Esophagus muscularis mucosa (tissue), 4 donors: ENCODE data around the gene SASH1. TPM values are rescaled to one million over a fixed set of nuclear protein-coding genes. Genes with fewer than 3 reads are reported as not detected.

Experiments
- DNase-seq: peaks from one replicate; pipeline ENCODE4 v3.0.0-alpha.2; 2017; ENCODE audit errors: extremely low spot score
- H3K27ac ChIP-seq, 4 donors: fragments of 200-600 bp; sonication (generic); replicated peaks in 1 of 4; 1 replicate in 3 of 4; 2 replicates in 1 of 4; pipeline ENCODE4 v1.5.1; 2016 to 2019; ENCODE audit warnings: mild to moderate bottlenecking in 1 of 4
- H3K27me3 ChIP-seq, 4 donors: fragments of 200-600 bp; sonication (generic); one replicate each; pipeline versions ENCODE4 v1.5.1 to v1.6.0; 2016 to 2019
- H3K36me3 ChIP-seq, 4 donors: fragments of 200-600 bp; sonication (generic); one replicate each; pipeline ENCODE4 v1.5.1; 2016 to 2019
- H3K4me1 ChIP-seq, 4 donors: fragments of 200-600 bp; sonication (generic); one replicate each; pipeline ENCODE4 v1.5.1; 2016 to 2019
- H3K4me3 ChIP-seq, 4 donors: fragments of 200-600 bp; sonication (generic); 1 replicate in 2 of 4; 2 replicates in 2 of 4; pipeline ENCODE4 v1.5.1; 2016 to 2019; ENCODE audit warnings: mild to moderate bottlenecking in 4 of 4, moderate library complexity in 1 of 4
- H3K9me3 ChIP-seq, 4 donors: fragments of 200-600 bp; sonication (generic); 1 replicate in 3 of 4; 2 replicates in 1 of 4; pipeline ENCODE4 v1.5.1; 2016 to 2019
- CTCF ChIP-seq, 3 experiments: fragments of 200-600 bp in 2 of 3; fragments of 450-650 bp in 1 of 3; sonication (generic) in 2 of 3; IDR thresholded peaks; one replicate each; pipeline ENCODE4 v1.5.1; 2017 to 2019; ENCODE audit warnings: antibody characterized with exemption in 3 of 3, mild to moderate bottlenecking in 2 of 3, moderate library complexity in 1 of 3
- EP300 ChIP-seq: sonication (generic); formaldehyde crosslinking; IDR thresholded peaks from one replicate; pipeline ENCODE4 v1.6.1; 2017; ENCODE audit warnings: antibody characterized with exemption
- POLR2A ChIP-seq: fragments of 450-650 bp; IDR thresholded peaks from one replicate; pipeline ENCODE4 v1.6.1; 2017; ENCODE audit warnings: antibody characterized with exemption, moderate library complexity, mild to moderate bottlenecking, low read depth
- POLR2AphosphoS5 ChIP-seq, 2 donors: sonication (generic); formaldehyde crosslinking; IDR thresholded peaks; one replicate each; pipeline ENCODE4 v1.6.1; 2017; ENCODE audit warnings: antibody characterized with exemption in 2 of 2
- WGBS: methylation state at CpG from one replicate; pipeline ENCODE4 v1.1.5; 2018; 5-methylcytosine and 5-hydroxymethylcytosine counted together
- intact Hi-C: fragments of 100-400 bp; cut with DNase I; formaldehyde crosslinking; loops from one replicate; pipeline ENCODE4 v1.15.1; 2023
- total RNA-seq, 4 donors: library from RNA; depleted of rRNA; stranded (reverse); fragments of >200 nt; gene quantifications; one replicate each; pipeline versions ENCODE4 v1.1.0 to v1.2.1, GENCODE V29; 2016

The SASH1 gene
- total RNA-seq, 4 donors from 2014 or later, result 56.5 to 86.6 (median 70.3) TPM

- no peak for TF ChIP-seq CTCF (IDR thresholded peaks at IDR 0.05)
- no peak for TF ChIP-seq EP300
- Histone ChIP-seq H3K36me3 (no peaks in the 10 kb centered on the region), H3K27ac (no peak overlapping the region), H3K4me3 (no peak overlapping the region), H3K4me1 (peaks cover 14 to 19% (median 15%) of the 10 kb centered on the region in 4 donors), H3K27me3 (no peaks in the 10 kb centered on the region), H3K9me3 (no peaks in the 10 kb centered on the region)
- intact Hi-C loops, result no loop called here
- DNase-seq, result no peak
- WGBS, result 87% methylated on average over 11 of the region's 11 CpGs
Measured at GRCh38 chr6:148325316-148326068, 17.1 kb upstream of the SASH1 start.

- TF ChIP-seq POLR2AphosphoS5 (IDR thresholded peaks at IDR 0.05), result no peak
- no peak for TF ChIP-seq POLR2A
- no peak for TF ChIP-seq EP300
- TF ChIP-seq CTCF (IDR thresholded peaks at IDR 0.05), result no peak
- Histone ChIP-seq H3K27ac (peak overlapping the region in 2 of 4 donors; percentile 21 to 35), H3K36me3 (no peaks in the 10 kb centered on the region), H3K4me1 (peaks cover 16 to 22% (median 19%) of the 10 kb centered on the region in 4 donors), H3K27me3 (no peaks in the 10 kb centered on the region), H3K9me3 (no peaks in the 10 kb centered on the region), H3K4me3 (no peak overlapping the region)
- no peak for DNase-seq
- intact Hi-C loops, result no loop called here
Measured at GRCh38 chr6:148328876-148329555, 13.6 kb upstream of the SASH1 start.

DNA sequence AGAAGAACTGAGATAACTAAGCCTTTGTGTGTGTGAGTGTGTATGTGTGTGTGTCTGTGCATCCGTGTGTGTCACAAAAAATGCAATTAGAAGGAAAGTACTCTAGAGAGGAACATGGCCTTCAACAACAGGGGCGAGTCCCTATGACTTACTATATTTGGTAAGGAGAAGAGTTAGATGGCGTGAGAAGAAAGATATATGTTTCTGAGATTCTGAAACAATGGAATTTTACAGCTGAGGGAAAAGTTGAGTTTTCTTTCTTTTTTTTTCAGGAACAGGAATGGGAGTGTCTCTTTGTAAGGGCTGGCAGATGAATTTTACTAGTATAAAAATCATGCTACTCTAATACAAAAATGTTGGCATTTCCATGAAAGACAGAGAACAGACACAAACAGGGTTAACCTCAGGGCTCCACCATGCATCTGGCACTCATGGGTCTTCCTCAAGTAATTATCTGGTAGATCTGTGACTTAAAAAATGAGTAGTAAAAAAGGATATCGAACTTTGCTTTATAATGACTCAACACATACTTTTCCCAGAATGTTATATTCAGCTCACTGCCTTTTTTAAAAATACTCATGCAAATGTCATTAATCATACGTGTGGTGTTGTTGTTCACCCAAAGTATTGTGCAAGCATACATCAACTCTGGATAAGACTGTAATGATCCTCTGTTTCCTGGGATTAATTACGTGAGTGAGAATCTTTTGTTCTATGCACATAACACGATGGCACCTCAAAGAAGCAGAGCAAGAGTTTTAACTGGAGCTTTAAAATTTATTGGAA is 12.8 kb upstream of the SASH1 start:
- intact Hi-C loops, result no loop called here
- TF ChIP-seq EP300 (no peak), POLR2AphosphoS5 (IDR thresholded peaks at IDR 0.05) (no peak), CTCF (IDR thresholded peaks at IDR 0.05) (no peak), POLR2A (no peak)
- H3K4me1 ChIP-seq, result peaks cover 16 to 22% (median 19%) of the 10 kb centered on the region in 4 donors
- DNase-seq, result no peak
- peak overlapping the region in 3 of 4 donors; percentile 18 to 35 (median 21) for H3K27ac ChIP-seq
- WGBS, result 57% methylated on average over 7 of the region's 7 CpGs
- H3K9me3 ChIP-seq, result no peaks in the 10 kb centered on the region
- H3K36me3 ChIP-seq, result no peaks in the 10 kb centered on the region
- no peak overlapping the region for H3K4me3 ChIP-seq
- no peaks in the 10 kb centered on the region for H3K27me3 ChIP-seq

- intact Hi-C loops, result no loop called here
- Histone ChIP-seq H3K27ac (no peak overlapping the region), H3K4me3 (no peak overlapping the region), H3K36me3 (no peaks in the 10 kb centered on the region), H3K4me1 (peaks cover 16 to 22% (median 19%) of the 10 kb centered on the region in 4 donors), H3K9me3 (no peaks in the 10 kb centered on the region), H3K27me3 (no peaks in the 10 kb centered on the region)
- TF ChIP-seq EP300 (no peak), POLR2A (no peak)
- 88% methylated on average over 1 of the region's 1 CpG for WGBS
- no peak for DNase-seq
Measured at GRCh38 chr6:148332088-148332487, 10.6 kb upstream of the SASH1 start.

GRCh38 chr6:148336901-148337300 is 5.7 kb upstream of the SASH1 start:
- intact Hi-C loops, result no loop called here
- 93% methylated on average over 9 of the region's 9 CpGs for WGBS
- Histone ChIP-seq H3K4me3 (no peak overlapping the region), H3K27ac (no peak overlapping the region), H3K4me1 (peaks cover 6 to 13% (median 9%) of the 10 kb centered on the region in 4 donors), H3K27me3 (no peaks in the 10 kb centered on the region), H3K9me3 (no peaks in the 10 kb centered on the region), H3K36me3 (no peaks in the 10 kb centered on the region)
- no peak for TF ChIP-seq CTCF (IDR thresholded peaks at IDR 0.05)
- no peak for TF ChIP-seq POLR2A
- no peak for TF ChIP-seq POLR2AphosphoS5 (IDR thresholded peaks at IDR 0.05)
- TF ChIP-seq EP300, result no peak
- no peak for DNase-seq
